ENCODE data around the gene TMEM138. TPM values are rescaled to one million over a fixed set of nuclear protein-coding genes. Genes with fewer than 3 reads are reported as not detected.

Gene TMEM138
- total RNA-seq, 1 donor from 2014 or later, result 20.9 TPM

Other genes with a start within 250 kb of the TMEM138 start
- gene VPS37C, start 200.9 kb upstream of the TMEM138 start, total RNA-seq, result 15.8 TPM
- 0.19 TPM for gene PGA3, start 158.9 kb upstream of the TMEM138 start, total RNA-seq
- 1.3 TPM for gene PGA4, start 140.0 kb upstream of the TMEM138 start, total RNA-seq
- gene PGA5, start 121.2 kb upstream of the TMEM138 start, total RNA-seq, result not detected
- 0.77 TPM for gene VWCE, start 67.1 kb upstream of the TMEM138 start, total RNA-seq
- 128 TPM for gene DDB1, start 29.3 kb upstream of the TMEM138 start, total RNA-seq
- gene TKFC, start 29.1 kb upstream of the TMEM138 start, total RNA-seq, result 17.8 TPM
- gene CYB561A3, start 492 bp upstream of the TMEM138 start, total RNA-seq, result 10.5 TPM
- 4.9 TPM for gene TMEM216, start 30.2 kb downstream of the TMEM138 start, total RNA-seq
- gene CPSF7, start 67.6 kb downstream of the TMEM138 start, total RNA-seq, result 39.9 TPM
- 38.1 TPM for gene SDHAF2, start 67.8 kb downstream of the TMEM138 start, total RNA-seq
- gene LRRC10B, start 146.4 kb downstream of the TMEM138 start, total RNA-seq, result 0.88 TPM
- gene SYT7, start 218.7 kb downstream of the TMEM138 start, total RNA-seq, result 18.9 TPM

All from left ventricle myocardium inferior (tissue), 1 donor.